ENCODE results near the gene NOL4L. TPM values are rescaled to one million over a fixed set of nuclear protein-coding genes. Genes with fewer than 3 reads are reported as not detected.

The NOL4L gene
- polyA plus RNA-seq, 1 experiment = 10.9 TPM

- no peaks in the 10 kb centered on the region for H3K36me3 ChIP-seq (ENCODE audit: control insufficient read depth, insufficient read depth, low read length)
- peaks cover 9% of the 10 kb centered on the region for H3K27me3 ChIP-seq (ENCODE audit: control insufficient read depth, insufficient read depth, low read length)
- TF ChIP-seq, protein P1, sequence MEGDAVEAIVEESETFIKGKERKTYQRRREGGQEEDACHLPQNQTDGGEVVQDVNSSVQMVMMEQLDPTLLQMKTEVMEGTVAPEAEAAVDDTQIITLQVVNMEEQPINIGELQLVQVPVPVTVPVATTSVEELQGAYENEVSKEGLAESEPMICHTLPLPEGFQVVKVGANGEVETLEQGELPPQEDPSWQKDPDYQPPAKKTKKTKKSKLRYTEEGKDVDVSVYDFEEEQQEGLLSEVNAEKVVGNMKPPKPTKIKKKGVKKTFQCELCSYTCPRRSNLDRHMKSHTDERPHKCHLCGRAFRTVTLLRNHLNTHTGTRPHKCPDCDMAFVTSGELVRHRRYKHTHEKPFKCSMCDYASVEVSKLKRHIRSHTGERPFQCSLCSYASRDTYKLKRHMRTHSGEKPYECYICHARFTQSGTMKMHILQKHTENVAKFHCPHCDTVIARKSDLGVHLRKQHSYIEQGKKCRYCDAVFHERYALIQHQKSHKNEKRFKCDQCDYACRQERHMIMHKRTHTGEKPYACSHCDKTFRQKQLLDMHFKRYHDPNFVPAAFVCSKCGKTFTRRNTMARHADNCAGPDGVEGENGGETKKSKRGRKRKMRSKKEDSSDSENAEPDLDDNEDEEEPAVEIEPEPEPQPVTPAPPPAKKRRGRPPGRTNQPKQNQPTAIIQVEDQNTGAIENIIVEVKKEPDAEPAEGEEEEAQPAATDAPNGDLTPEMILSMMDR (IDR thresholded peaks at IDR 0.05; ENCODE audit: insufficient read depth, low read depth, low read length) = no peak
- no peak for DNase-seq (ENCODE audit: low read depth)
- H3K4me3 ChIP-seq (ENCODE audit: low read depth, low read length) = no peak overlapping the region
- POLR2A ChIA-PET = no interaction called here
- CTCF ChIA-PET = interaction anchor here (0.7 kb wide), 1 partner anchor 14 kb away, joined by 3 read pairs; no protein-coding TSS in a partner anchor
Observed at GRCh38 chr20:32586291-32586690, 1.2 kb upstream of the NOL4L start.

GRCh38 chr20:32585586-32586127 lies 524 bp upstream of the NOL4L start:
- TF ChIP-seq, protein P1 (IDR thresholded peaks at IDR 0.05; ENCODE audit: insufficient read depth, low read depth, low read length) = no peak
- ChIA-PET CTCF (no interaction called here), POLR2A (no interaction called here)
- DNase-seq (ENCODE audit: low read depth) = no peak
- no peak overlapping the region for H3K4me3 ChIP-seq (ENCODE audit: low read depth, low read length)
- H3K27me3 ChIP-seq (ENCODE audit: control insufficient read depth, insufficient read depth, low read length) = peaks cover 9% of the 10 kb centered on the region
- H3K36me3 ChIP-seq (ENCODE audit: control insufficient read depth, insufficient read depth, low read length) = no peaks in the 10 kb centered on the region

- ChIA-PET CTCF (no interaction called here), POLR2A (no interaction called here)
- TF ChIP-seq, protein P1 (IDR thresholded peaks at IDR 0.05; ENCODE audit: insufficient read depth, low read depth, low read length) = no peak
- no peak for DNase-seq (ENCODE audit: low read depth)
- Histone ChIP-seq H3K36me3 (ENCODE audit: control insufficient read depth, insufficient read depth, low read length) (no peaks in the 10 kb centered on the region), H3K4me3 (ENCODE audit: low read depth, low read length) (peak overlapping the region; percentile 58), H3K27me3 (ENCODE audit: control insufficient read depth, insufficient read depth, low read length) (peaks cover 9% of the 10 kb centered on the region)
Observed at GRCh38 chr20:32583581-32584070, 1.5 kb downstream of the NOL4L start.

- ChIA-PET POLR2A (no interaction called here), CTCF (interaction anchor here (1.0 kb wide), 1 partner anchor 59 kb away, joined by 3 read pairs; no protein-coding TSS in a partner anchor)
Observed at GRCh38 chr20:32582659-32583580, 2.2 kb downstream of the NOL4L start.

More at GRCh38 chr20:32582659-32583580, 2.2 kb downstream of the NOL4L start:
- H3K4me3 ChIP-seq (ENCODE audit: low read depth, low read length) = peak overlapping the region; percentile 58
- no peak for DNase-seq (ENCODE audit: low read depth)
- H3K36me3 ChIP-seq (ENCODE audit: control insufficient read depth, insufficient read depth, low read length) = no peaks in the 10 kb centered on the region
- H3K27me3 ChIP-seq (ENCODE audit: control insufficient read depth, insufficient read depth, low read length) = peaks cover 9% of the 10 kb centered on the region
- TF ChIP-seq, protein P1 (IDR thresholded peaks at IDR 0.05; ENCODE audit: insufficient read depth, low read depth, low read length) = no peak

All from BJ (cell line).